HG03571 (cell line): Measurements from ENCODE around the gene NUP62.
"Not testable (repeated sequence)": the region's sequence is repeated elsewhere in the genome, so short reads cannot be mapped to it uniquely, and the experiment has no call there.

ENCODE experiments used
- ATAC-seq: cut with Tn5 transposase; IDR thresholded peaks from one replicate; pipeline ENCODE4 v1.9.1; 2021; ENCODE audit not compliant: unreplicated experiment

Gene NUP62

DNA sequence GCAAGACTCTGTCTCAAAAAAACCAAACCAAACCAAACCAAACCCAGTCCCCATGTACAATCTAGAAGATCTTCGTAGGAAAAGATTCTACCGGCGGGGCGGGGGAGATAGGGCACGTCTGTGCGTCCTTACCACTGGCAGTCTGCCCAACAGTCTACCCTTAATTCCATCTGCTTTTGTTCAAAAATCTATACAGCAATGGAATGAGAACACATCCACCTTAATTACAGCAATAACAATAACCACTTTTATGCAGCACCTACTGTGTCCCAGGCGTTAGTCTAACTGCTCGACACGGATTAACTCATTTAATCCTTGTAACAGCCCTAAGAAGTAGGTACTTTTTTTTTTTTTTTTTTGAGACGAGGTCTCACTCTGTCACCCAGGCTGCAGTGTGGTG lies 2.8 kb downstream of the NUP62 start:
- ATAC-seq: no peak

DNA sequence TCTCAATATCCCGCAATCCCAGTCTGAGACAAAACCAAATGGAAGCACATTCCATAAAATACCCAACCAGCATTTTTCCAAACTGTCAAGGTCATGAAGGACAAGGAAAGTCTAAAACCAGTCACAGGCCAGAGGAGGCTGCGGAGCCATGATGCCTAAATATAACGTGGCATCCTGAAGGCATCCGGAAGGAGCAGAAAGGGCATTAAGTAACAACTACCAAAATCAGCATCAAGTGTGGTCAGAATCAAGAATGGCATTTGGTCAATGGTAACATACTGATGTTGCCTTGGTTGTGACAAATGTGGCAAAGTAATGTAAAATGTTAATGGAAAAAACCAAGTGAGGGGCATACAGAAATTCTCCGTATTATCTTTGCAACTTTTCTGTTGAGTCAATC lies 3.8 kb downstream of the NUP62 start:
- ATAC-seq: no peak

DNA sequence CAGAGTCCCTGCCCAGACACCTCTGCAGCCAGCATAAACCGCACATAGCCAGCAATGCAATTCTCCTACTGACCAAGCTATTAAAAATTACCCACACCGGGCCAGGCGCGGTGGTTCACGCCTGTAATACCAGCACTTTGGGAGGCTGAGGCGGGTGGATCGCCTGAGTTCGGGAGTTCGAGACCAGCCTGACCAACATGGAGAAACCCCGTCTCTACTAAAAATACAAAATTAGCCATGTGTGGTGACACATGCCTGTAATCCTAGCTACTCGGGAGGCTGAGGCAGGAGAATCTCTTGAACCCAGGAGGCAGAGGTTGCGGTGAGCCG lies 4.5 kb downstream of the NUP62 start:
- ATAC-seq: not testable (repeated sequence)

DNA sequence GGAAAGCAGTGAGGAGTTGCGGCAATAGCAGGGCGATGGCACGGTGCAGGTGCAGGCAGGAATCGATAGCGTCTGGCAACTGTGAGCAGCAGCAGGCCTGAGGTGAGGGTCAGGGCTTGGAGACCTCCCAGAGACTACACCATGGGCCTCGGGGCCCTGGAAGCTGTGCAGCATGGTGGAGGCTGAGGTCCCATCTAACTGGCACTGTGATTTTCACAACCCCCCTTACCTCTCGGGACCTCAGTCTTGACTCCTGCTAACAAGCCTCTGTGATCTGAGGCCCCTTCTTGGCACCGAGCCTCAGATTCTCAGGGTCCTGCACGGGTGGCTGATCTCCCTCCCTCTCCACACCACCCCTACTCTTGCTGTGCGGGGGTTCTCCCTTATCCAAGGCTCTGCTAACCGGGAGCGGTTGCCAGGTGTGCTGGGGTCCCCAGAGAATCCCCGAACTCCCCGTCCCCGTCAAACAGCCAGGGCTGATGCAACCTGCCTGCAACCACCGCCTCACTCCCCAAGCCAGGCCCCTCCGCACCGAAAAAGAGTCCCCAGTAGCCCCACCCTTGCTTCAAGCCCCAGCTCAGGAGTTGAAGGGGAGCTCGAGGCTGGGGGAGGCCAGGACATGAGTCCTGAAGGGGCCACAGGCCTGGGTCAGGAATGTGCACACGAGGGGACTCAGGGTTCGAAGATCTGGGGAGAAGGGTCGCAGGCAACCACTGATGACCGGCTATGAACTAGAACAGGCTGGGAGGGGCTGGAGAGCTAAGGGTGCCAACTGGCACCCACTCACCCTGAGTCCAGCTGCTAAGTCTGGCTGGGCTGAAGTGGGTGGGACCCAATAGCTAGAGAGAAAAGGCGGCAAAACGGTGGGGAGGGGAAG lies 5.1 kb downstream of the NUP62 start:
- no peak for ATAC-seq

DNA sequence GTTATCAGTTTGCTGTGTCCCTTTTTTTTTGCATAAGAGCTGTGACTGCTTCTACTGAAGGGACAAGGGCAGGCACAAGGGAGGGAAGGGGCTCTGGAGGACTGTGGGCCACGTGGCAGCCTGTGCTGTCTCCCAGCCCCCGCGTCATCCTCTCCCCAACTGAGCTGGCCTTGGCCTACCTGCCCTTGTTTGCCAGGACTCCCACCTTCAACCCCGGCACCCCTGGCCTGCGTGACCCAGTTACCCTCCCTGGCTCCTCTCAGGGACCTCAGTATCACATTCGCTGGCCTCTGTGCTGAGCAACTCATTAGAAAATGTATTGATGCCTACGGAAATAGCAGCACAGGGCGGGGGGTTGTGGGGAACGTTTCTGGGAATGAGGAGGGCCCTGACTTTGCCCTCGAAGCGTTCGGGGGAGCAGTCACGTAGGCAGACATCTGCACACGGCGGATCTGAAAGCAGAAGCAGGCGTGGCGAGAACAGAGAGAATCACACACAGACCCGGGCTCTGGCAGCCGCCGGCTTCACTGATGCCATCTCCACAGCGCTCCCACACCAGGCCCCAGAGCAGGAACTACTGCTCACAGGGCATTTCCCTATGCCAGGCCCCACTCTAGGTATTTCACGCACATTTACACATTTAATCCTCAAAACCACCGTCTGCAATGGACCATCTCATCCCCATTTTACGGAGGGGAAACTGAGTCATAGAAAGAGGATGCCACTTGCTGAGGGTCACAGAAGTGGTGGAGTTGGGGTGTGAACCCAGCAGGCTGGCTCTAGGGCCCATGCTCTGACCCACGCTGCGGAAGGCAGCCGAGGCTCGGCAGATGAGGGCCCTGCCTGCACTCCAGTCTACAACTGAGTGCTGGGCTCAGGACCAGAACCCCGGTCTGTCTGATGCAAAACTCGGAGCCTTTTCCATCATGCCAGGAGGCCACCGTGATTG lies 6.0 kb downstream of the NUP62 start:
- ATAC-seq: no peak

DNA sequence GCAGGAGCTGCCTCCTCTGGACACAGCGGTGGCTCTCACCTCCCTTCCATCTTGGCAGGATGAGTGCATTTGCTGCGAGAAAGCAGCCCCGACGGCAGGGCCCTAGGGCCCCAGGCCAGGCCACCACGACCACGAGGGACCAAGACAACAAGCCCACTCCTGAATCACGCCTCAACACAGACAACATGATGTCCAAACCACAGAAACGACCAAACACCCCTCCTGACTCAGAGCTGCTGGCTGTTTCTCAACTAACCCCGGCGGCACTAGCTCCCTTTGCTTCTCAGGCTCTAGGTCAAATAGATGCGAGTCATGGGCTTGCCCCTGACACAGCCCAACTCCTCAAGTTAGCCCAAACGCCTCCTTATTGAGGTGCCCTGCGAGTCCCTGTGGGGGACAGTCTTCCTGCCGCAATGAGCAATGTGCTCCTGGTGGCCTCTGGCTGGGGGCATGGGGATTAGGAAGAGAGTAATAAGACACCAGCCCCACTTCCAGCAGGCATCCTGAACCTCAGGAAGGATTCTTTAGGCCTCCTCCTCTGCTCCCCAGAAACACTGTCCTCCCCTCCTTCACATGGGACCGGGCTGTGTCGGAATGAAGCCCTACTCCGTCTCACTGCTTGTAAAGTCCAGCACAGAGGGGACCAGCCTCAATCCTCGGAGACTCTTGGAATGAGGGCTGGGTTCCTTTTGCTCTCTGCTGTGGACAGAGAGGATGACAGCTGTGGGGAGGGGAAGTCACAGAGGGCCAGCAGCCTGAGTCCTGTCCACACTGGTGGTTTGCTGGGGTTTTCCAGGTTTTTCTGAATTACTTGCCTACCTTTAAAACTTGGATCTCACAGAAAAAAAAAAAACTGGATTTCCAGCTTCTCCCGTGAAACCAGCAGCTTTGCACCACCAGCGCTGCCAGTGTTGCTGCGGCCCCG lies 7.2 kb downstream of the NUP62 start:
- no peak for ATAC-seq

DNA sequence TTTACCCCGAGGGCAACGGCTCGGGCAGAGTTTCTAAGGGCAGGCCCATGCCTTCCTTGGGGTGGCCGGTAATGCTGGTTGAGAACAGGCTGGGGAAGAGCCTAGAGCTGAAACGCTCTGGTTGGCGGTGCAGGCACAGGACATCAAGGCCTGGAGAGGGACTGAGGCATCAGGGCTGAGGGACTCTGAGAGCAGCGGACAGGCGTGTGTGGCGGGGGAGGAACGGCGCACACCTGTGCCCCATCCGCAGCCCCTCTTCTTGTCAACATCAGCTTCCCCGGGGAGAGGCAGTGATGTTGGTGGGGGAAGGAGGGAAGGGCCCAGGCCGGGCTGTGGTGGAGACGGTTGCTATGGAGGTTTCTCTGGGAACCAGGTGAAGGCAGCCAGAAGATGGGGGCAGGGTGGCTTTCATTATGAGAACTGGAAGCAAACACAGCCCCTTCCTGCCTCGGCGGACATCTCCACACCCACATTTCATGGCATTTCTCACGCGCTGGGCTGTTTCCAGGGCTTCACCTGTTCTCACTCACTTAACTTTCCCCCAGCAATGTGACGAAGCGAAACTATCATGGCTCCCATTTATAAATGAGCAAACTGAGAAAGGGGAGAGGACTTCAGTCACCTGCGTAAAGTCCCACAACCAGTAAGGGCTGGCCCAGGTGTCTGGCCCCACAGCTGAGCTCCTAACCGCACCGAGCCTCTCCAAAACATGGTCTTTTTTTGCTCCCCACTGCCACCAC lies 8.5 kb downstream of the NUP62 start:
- ATAC-seq: no peak

DNA sequence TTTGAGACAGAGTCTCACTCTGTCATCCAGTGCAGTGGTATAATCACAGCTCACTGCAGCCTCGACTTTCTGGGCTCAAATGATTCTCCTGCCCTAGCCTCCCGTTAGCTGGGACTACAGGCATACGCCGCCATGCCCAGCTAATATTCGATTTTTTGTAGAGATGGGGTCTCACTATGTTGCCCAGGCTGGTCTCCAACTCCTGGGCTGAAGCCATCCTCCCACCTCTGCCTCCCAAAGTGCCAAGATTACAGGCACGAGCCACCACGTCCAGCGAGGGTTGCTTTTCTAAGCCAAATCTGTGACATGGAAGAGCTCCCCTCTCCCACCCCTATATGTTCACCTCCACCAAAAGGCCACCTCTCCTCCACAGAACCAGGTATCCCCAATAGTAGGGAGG lies 11.2 kb downstream of the NUP62 start:
- ATAC-seq: no peak

DNA sequence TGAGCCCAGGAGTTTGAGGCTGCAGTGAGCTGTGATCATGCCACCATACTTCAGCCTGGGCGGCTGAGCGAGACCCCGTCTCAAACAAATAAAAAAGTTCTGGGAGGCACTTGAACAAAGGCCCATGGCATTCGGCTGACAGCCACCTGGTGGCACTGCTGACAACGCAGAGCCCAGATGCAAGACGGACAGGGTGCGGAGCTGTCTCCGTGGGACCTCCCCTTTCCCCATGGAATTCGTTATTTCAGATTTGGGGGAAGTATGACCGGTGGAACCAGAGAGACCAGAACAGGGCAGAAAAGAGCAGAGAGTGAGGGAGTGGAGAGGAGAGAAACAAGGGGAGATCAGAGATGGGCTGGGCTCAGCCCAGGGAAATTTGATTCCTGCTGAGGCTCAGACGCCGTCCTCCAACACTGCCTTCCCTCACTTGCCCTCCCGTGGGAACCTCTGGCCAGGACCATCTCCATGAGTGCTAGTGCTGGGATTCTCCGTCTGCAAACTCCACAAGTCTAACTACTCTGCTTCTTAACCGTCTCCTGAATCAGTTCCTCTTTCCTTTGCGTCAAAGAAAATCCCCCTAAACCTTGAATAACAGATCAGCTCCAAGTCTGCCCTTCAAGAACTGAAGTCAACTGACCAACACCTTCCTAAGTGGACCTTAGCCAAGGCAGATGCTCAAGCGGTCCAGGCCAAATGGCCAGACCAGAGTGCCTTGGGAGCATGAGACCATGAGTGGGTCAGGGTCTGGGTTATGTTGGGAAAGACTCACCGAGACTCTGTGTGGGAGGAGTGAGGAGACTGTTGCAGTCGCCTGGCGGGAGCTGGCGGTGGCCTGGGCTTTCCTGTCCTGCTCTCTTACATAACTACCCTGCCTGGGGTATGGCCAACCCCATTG lies 12.2 kb downstream of the NUP62 start:
- ATAC-seq: no peak

DNA sequence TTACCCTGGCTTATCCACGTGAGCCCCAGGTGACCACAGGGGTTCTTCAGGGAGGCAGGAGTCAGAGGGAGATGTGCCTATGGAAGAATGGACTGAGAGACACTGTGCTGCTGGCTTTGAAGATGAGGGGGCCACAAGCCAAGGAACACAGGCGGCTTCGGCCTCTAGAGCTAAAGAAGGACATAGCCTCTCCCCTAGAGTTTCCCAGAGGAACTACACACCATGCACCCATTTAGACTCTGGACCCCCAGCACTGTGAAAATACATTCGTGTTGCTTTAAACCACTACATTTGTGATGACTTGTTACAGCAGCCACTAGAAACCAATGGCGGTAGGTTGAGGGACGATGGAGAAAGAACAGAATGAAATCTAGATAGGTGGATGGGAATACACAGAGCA lies 14.0 kb downstream of the NUP62 start:
- ATAC-seq: no peak

DNA sequence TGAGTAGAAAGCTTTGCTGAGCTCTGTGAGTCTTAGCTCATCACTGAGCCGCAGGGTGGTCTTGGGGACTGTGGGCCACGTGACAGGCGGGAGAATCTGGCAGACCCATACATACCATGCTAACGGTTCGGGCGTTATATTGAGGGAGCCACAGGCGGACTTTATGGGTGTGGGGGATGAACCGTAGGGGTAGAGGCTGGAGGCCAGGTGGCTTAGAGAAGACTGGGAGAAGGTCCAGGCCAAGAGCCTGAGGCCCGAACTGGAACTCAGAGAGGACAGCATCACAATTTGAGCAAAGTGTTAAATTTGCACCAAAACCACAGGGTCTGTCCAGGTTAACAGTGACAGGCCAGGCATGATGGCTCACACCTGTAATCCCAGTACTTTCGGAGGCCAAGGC lies 15.6 kb downstream of the NUP62 start:
- ATAC-seq: no peak

DNA sequence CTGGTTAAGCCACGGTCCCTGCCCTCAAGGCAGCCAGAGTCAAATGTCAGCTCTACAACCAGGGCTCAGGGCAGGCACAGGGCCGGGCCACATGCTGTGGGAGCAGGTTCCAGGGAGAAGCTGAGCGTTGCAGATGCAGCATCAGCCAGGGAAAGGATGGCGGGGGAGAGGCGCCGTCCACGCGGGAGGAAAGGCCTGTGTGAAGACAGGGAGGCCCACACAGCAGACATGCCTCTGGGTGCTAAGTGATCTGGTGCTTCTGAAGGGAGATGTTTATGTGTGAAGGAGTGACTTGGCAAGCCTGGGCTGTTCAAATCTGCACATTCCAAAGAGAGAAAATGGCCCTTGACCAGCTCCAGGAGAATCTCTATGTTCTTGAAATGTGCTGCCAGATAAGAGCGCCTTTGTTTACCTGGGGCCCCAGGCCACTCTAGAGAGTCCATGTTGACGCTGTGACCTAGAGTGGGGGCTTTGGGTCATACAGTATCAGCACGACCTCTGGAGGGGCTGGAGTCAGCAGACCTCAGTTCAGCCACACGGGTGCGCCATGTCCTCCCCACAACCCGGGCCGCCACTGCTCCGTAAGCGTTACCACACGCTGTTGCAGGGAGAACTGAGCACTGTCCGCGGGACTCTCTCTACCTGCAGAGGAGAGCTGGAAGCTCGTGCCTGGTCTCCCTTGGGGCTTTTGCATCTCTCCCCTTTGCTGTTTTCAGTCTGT lies 16.2 kb downstream of the NUP62 start:
- ATAC-seq: no peak

DNA sequence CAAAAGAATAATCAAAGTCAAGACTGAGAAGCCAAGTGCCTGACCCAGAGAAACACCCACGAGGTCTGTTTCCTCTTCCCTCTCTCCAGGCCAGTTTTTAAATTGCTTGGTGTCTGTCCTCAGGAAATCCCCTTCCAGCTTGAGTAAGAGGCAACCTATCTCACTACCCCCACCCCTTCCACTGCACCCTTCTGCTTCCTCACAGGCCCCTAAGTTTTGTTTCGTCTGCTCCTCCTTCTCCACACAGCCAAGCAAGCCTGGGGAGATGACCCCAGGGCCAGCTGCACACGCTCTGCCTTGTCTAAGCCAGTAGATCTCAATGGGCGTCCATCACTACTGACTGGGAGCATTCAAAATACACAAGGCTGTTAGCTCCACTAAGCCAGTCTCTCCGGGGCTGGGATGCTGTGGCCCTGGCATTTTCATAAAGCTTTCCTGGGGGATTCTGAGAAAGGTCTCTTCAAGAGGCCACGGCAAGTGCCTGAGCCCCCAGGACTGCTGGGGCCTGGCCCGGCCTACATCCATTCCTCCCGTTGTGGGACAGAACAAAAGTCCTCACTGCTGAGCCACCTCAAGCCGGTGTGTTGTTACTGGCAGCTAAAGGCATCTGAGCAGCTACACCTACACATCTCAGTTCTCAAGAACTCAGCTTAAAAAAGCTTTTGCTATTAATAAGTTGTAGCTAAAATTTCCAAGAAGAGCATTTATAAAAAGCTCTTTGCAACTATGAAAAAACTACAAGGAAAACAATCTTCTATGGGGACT lies 17.7 kb downstream of the NUP62 start:
- peak; percentile 43 for ATAC-seq

DNA sequence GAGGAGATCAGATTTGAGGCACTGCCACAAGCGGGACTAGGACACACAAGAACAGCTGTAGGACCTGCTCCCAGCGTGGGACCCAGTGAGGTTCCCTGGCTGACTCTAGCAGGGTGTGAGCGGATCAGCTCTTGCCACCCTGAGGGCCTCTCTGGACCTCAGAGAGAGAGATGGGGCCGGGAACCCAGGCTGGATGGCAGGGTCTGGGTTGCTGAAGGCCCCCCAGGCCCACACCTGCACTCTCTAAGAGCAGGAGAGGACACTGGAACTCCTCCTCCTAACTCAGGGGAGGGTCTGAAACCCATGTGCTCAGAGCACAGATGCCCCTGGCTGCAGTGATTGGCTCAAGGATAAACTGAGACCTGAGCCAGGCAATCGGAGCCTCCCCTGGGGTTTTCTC lies 19.1 kb downstream of the NUP62 start:
- no peak for ATAC-seq

DNA sequence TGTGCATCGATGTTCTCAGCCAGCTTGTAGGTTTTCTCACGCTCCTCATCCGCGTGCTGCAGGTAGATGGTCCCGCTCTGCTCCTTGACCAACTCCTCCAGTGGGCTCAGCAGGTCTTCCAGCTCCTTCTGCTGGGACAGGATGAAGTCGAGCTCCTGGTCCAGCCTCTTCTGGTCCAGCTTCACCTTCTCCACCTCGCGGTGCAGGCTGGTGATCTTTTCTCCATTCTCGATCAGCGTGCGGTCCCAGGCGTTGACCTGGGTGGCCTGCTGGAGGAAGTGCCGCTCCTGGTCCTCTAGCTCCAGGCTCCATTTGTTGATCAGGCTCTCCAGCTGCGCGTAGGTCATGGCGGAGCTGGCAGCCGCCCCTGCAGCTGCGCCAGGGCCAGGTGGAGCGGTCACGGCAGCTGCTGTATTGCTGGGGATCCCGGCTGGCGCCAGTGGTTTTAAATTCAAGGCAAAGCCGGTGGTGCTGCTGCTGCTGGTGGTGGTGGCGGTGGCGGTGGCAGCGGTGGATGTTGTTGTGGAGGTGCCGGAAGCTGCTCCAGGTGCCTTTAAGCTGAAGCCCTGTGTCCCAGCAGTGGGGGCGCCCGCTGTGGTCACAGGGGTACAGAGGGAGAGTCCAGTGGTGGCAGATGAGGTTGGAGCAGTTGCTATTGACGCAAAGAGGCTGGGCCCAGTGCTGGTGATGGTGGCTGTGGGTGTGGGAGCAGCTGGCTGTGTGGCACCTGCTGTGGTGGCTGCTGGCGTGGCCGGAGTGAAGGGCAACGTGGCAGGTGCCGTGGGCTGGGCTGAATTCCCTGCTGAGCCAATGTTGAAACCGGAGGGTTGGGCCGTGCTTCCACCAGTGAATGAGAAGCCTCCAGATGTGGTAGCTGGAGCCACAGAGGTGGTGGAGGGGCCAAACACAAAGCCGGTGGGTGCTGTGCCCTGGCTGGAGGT lies 20.6 kb downstream of the NUP62 start:
- no peak for ATAC-seq

DNA sequence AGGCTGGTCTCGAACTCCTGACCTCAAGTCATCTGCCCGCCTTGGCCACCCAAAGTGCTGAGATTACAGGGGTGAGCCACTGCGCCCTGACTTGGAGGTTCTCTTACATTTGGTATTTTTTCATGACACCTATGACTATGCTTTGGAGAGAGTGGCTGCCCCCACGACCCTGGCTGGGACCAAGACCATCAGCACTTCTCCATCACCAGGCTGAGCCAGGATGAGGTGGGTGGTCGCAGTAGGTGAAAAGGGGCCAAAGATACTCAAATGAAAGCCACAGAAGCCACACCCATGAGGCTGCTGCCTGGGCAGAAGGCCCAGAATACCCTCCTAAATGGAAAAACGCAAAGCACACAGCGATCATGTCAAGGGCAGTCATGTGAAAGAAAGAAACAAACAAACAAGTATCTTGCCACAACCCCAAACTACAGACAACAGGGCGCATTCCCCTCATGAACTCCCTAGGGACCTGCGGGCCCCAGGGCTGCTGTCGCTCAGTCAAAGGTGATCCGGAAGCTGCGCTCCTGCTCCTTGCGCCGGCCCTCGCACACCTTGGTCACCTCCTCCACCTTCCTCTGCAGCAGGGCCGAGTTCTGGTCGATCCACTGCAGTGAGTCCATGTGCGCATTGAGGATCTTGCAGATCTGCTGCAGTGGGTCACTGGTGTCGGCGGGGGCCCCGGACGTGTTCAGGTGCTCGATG lies 21.4 kb downstream of the NUP62 start:
- no peak for ATAC-seq
